B cell (primary cell): ENCODE results near the gene GAPVD1. TPM values are rescaled to one million over a fixed set of nuclear protein-coding genes. Genes with fewer than 3 reads are reported as not detected.
"Not testable (repeated sequence)": the region's sequence is repeated elsewhere in the genome, so short reads cannot be mapped to it uniquely, and the experiment has no call there.

Experiments
- ATAC-seq: fragments of 200-7000 bp; cut with Tn5 transposase; one replicate; pipeline ENCODE4 v1.10.0; 2021; ENCODE audit warnings: low read depth, mild to moderate bottlenecking, moderate number of reproducible peaks, moderate library complexity
- CTCF ChIA-PET: fragments of 350-600 bp; sonication (Branson Sonifier 250); formaldehyde crosslinking; loops from one replicate; lab custom pipeline; 2021; ENCODE audit warnings: antibody characterized with exemption, inconsistent platforms; lab: Charles Lee
- POLR2A ChIA-PET: fragments of 350-600 bp; sonication (Branson Sonifier 250); formaldehyde crosslinking; loops from one replicate; lab custom pipeline; 2021; ENCODE audit warnings: antibody characterized with exemption; lab: Charles Lee
- DNase-seq: peaks from one replicate; pipeline ENCODE4 v3.0.0; 2013
- H2AFZ ChIP-seq: 2 replicates; pipeline ENCODE4 v1.6.1; 2012; ENCODE audit warnings: mild to moderate bottlenecking, low read depth, low read length; ENCODE audit not compliant: insufficient read depth, poor library complexity, severe bottlenecking
- H3K27ac ChIP-seq, 2 donors: 1 replicate in 1 of 2; 2 replicates in 1 of 2; pipeline ENCODE4 v1.5.1; 2012 to 2013; ENCODE audit warnings: low read length in 2 of 2, mild to moderate bottlenecking in 2 of 2, moderate library complexity in 1 of 2
- H3K27me3 ChIP-seq, 4 experiments: fragments of 200-600 bp in 1 of 4; sonication (generic) in 1 of 4; replicated peaks in 1 of 4; 1 replicate in 2 of 4; 2 replicates in 2 of 4; pipeline versions ENCODE4 v1.6.1 to v1.7.0; 2013 to 2016; ENCODE audit warnings: low read length in 3 of 4, mild to moderate bottlenecking in 2 of 4, mixed read lengths in 1 of 4, moderate library complexity in 1 of 4; ENCODE audit not compliant: insufficient read depth in 4 of 4, control insufficient read depth in 3 of 4; ENCODE audit errors: control extremely low read depth in 1 of 4
- H3K36me3 ChIP-seq, 2 experiments: replicated peaks in 1 of 2; 1 replicate in 1 of 2; 2 replicates in 1 of 2; pipeline versions ENCODE4 v1.6.1 to v1.7.1; 2013; ENCODE audit warnings: low read length in 1 of 2; ENCODE audit not compliant: insufficient read depth in 2 of 2, control insufficient read depth in 1 of 2; ENCODE audit errors: control extremely low read depth in 1 of 2, extremely low read depth in 1 of 2
- H3K4me1 ChIP-seq, 2 donors: fragments of 200-600 bp in 1 of 2; sonication (generic) in 1 of 2; 1 replicate in 1 of 2; 2 replicates in 1 of 2; pipeline versions ENCODE4 v1.5.1 to v1.6.1; 2013 to 2017; ENCODE audit warnings: low read length in 2 of 2; ENCODE audit not compliant: control insufficient read depth in 2 of 2, insufficient read depth in 2 of 2
- H3K4me2 ChIP-seq: replicated peaks from 2 replicates; pipeline ENCODE3; 2012; ENCODE audit warnings: mild to moderate bottlenecking, low read depth, low read length; ENCODE audit not compliant: poor library complexity, severe bottlenecking
- H3K4me3 ChIP-seq, 5 experiments: fragments of 200-600 bp in 1 of 5; sonication (generic) in 1 of 5; 1 replicate in 3 of 5; 2 replicates in 2 of 5; pipeline versions ENCODE4 v1.5.1 to v1.7.0; 2011 to 2016; ENCODE audit warnings: low read length in 4 of 5, mild to moderate bottlenecking in 4 of 5, low read depth in 2 of 5, control low read depth in 1 of 5, moderate library complexity in 1 of 5; ENCODE audit not compliant: insufficient read depth in 1 of 5; ENCODE audit errors: control extremely low read depth in 1 of 5, extremely low read depth in 1 of 5
- H3K79me2 ChIP-seq: fragments of 200-600 bp; sonication (generic); one replicate; pipeline ENCODE4 v1.6.0; 2016; ENCODE audit warnings: low read length; ENCODE audit not compliant: control insufficient read depth, insufficient read depth
- H3K9ac ChIP-seq: fragments of 200-600 bp; sonication (generic); 2 replicates; pipeline ENCODE4 v1.6.1; 2017; ENCODE audit warnings: mild to moderate bottlenecking, low read length, moderate library complexity
- H3K9me3 ChIP-seq, 3 donors: one replicate each; pipeline versions ENCODE4 v1.6.1 to v1.7.1; 2013; ENCODE audit warnings: low read length in 2 of 3; ENCODE audit not compliant: control insufficient read depth in 2 of 3, insufficient read depth in 1 of 3; ENCODE audit errors: control extremely low read depth in 1 of 3
- H4K20me1 ChIP-seq: 2 replicates; pipeline ENCODE4 v1.6.0; 2012; ENCODE audit warnings: mild to moderate bottlenecking, low read length; ENCODE audit not compliant: insufficient read depth, control insufficient read depth, poor library complexity, severe bottlenecking
- H3K27ac Mint-ChIP-seq: one replicate; pipeline ENCODE4 v1.8.0; 2021; ENCODE audit warnings: mixed read lengths
- H3K27me3 Mint-ChIP-seq: one replicate; pipeline ENCODE4 v1.8.0; 2021; ENCODE audit warnings: mixed read lengths
- H3K4me1 Mint-ChIP-seq: one replicate; pipeline ENCODE4 v1.8.0; 2021; ENCODE audit warnings: mixed read lengths
- H3K4me3 Mint-ChIP-seq: one replicate; pipeline ENCODE4 v1.8.0; 2021; ENCODE audit warnings: mixed read lengths
- H3K9me3 Mint-ChIP-seq: one replicate; pipeline ENCODE4 v1.8.0; 2022; ENCODE audit warnings: mixed read lengths; ENCODE audit not compliant: insufficient read depth
- EZH2 ChIP-seq: IDR thresholded peaks from 2 replicates; pipeline ENCODE4 v1.6.1; 2012; ENCODE audit warnings: borderline replicate concordance, low read depth, mild to moderate bottlenecking, moderate library complexity, low read length; ENCODE audit not compliant: insufficient read depth, poor library complexity, severe bottlenecking
- WGBS: methylation state at CpG from one replicate; pipeline ENCODE4 v1.1.5; 2013; ENCODE audit warnings: missing lambda C conversion rate; ENCODE audit not compliant: insufficient coverage; 5-methylcytosine and 5-hydroxymethylcytosine counted together
- intact Hi-C: fragments of 100-400 bp; cut with micrococcal nuclease; formaldehyde crosslinking; loops from one replicate; pipeline ENCODE4 v1.10.0; 2022
- polyA plus RNA-seq: library from polyadenylated mRNA; depleted of rRNA; stranded (reverse); fragments of >200 nt; gene quantifications from 2 replicates; pipeline ENCODE4 v1.2.3, GENCODE V29; 2012
- total RNA-seq, 2 donors: library from RNA; stranded (reverse); fragments of 120-200 nt in 1 of 2; gene quantifications; 1 replicate in 1 of 2; 2 replicates in 1 of 2; pipeline versions ENCODE4 v1.2.3 to v1.2.4, GENCODE V29; 2013 to 2022
- TF ChIP-seq, protein P1 (sequence below): fragments of 200-600 bp; IDR thresholded peaks from one replicate; pipeline ENCODE4 v1.8.0; 2022; ENCODE audit warnings: antibody characterized with exemption, mild to moderate bottlenecking

GAPVD1 gene
- total and polyA plus RNA-seq, 2 donors (not counting 1 experiment from before 2014, with no cell fraction given) = 11.8 to 61.2 TPM

DNA sequence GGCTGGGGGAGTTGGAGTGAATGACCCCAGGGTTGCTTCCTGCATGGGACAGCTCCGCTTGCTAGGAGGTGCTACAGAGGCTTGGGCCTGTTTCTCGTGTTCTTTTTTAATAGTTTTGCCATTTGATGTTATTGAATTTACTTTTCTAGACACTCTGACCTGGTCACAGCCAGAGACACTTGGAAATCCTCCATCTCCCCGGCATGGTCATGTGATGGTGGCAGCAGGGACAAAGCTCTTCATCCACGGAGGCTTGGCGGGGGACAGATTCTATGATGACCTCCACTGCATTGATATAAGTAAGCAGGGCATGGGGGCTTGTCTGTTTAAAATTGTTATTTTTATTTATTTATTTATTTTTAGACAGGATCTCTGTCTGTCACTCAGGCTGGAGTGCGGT is 33.9 kb upstream of the GAPVD1 start:
- intact Hi-C loops = no loop called here
- ChIA-PET CTCF (no interaction called here), POLR2A (no interaction called here)
- H3K27ac Mint-ChIP-seq = no peak overlapping the region
- no peaks in the 10 kb centered on the region for H3K4me1 ChIP-seq
- ATAC-seq = no peak
- peaks cover 0 to 15% of the 10 kb centered on the region in 2 experiments for H3K36me3 ChIP-seq
- no peaks in the 10 kb centered on the region for H3K4me1 Mint-ChIP-seq
- no peak overlapping the region for H3K4me3 Mint-ChIP-seq
- H3K9ac ChIP-seq = no peak overlapping the region
- 100% methylated on average over 1 of the region's 6 CpGs for WGBS
- H3K4me3 ChIP-seq = no peak overlapping the region
- no peak overlapping the region for H3K4me2 ChIP-seq
- H3K9me3 ChIP-seq = no peaks in the 10 kb centered on the region
- H3K27me3 ChIP-seq = no peaks in the 10 kb centered on the region
- H3K79me2 ChIP-seq = no peaks in the 10 kb centered on the region
- no peak overlapping the region for H3K27ac ChIP-seq
- no peak for DNase-seq
- no peaks in the 10 kb centered on the region for H4K20me1 ChIP-seq
- no peak overlapping the region for H2AFZ ChIP-seq
- no peak for TF ChIP-seq EZH2
- TF ChIP-seq, protein P1, sequence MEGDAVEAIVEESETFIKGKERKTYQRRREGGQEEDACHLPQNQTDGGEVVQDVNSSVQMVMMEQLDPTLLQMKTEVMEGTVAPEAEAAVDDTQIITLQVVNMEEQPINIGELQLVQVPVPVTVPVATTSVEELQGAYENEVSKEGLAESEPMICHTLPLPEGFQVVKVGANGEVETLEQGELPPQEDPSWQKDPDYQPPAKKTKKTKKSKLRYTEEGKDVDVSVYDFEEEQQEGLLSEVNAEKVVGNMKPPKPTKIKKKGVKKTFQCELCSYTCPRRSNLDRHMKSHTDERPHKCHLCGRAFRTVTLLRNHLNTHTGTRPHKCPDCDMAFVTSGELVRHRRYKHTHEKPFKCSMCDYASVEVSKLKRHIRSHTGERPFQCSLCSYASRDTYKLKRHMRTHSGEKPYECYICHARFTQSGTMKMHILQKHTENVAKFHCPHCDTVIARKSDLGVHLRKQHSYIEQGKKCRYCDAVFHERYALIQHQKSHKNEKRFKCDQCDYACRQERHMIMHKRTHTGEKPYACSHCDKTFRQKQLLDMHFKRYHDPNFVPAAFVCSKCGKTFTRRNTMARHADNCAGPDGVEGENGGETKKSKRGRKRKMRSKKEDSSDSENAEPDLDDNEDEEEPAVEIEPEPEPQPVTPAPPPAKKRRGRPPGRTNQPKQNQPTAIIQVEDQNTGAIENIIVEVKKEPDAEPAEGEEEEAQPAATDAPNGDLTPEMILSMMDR = no peak
- H3K9me3 Mint-ChIP-seq = no peaks in the 10 kb centered on the region
- H3K27me3 Mint-ChIP-seq = no peaks in the 10 kb centered on the region

DNA sequence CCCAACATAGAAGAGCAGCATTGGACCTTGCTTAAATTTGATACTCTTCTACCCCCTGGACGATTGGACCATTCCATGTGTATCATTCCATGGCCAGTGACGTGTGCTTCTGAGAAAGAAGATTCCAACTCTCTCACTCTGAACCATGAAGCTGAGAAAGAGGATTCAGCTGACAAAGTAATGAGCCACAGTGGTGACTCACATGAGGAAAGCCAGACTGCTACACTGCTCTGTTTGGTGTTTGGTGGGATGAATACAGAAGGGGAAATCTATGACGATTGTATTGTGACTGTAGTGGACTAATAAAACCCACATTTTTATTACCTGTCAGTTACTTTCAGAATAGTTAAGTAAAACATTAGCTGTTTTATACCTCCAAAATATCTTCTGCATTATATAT is 27.9 kb upstream of the GAPVD1 start:
- no peak overlapping the region for H3K4me3 ChIP-seq
- TF ChIP-seq, protein P1 = no peak
- TF ChIP-seq EZH2 = no peak
- DNase-seq (no peak), ATAC-seq (no peak)
- no peaks in the 10 kb centered on the region for H3K27me3 Mint-ChIP-seq
- H4K20me1 ChIP-seq = peaks cover 9% of the 10 kb centered on the region
- H3K36me3 ChIP-seq = peaks cover 8 to 55% of the 10 kb centered on the region in 2 experiments
- H3K27me3 ChIP-seq = no peaks in the 10 kb centered on the region
- H3K9ac ChIP-seq = no peak overlapping the region
- H3K4me3 Mint-ChIP-seq = no peak overlapping the region
- ChIA-PET POLR2A (interaction anchor here (0.5 kb wide), 1 partner anchor 69 kb away, joined by 6 read pairs; no protein-coding TSS in a partner anchor), CTCF (interaction anchor here (0.7 kb wide), 1 partner anchor 86 kb away, joined by 3 read pairs; no protein-coding TSS in a partner anchor)
- H3K4me2 ChIP-seq = no peak overlapping the region
- intact Hi-C loops = no loop called here
- H3K4me1 ChIP-seq = peaks cover 11 to 12% of the 10 kb centered on the region in 2 donors
- H3K9me3 ChIP-seq = no peaks in the 10 kb centered on the region
- H3K27ac ChIP-seq = no peak overlapping the region
- no peak overlapping the region for H3K27ac Mint-ChIP-seq
- H3K4me1 Mint-ChIP-seq = peaks cover 33% of the 10 kb centered on the region
- H3K9me3 Mint-ChIP-seq = no peaks in the 10 kb centered on the region
- no peak overlapping the region for H2AFZ ChIP-seq
- WGBS = 86% methylated on average over 1 of the region's 3 CpGs
- H3K79me2 ChIP-seq = peaks cover 33% of the 10 kb centered on the region

DNA sequence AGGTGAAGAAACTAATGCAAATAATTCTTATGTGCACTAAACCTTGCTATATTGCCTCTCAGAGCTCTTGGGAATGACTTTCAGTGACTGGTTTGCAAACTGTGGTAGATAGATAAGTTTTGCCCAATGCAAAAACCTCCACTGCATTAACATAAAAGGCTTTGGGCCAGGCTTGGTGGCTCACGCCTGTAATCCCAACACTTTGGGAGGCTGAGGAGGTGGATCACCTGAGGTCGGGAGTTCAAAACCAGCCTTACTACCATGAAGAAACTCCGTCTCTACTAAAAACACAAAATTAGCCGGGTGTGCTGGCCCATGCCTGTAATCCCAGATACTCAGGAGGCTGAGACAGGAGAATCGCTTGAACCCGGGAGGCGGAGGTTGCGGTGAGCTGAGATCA is 27.5 kb upstream of the GAPVD1 start:
- H3K9ac ChIP-seq, H3K4me2 ChIP-seq, H3K4me3 Mint-ChIP-seq, H4K20me1 ChIP-seq, H2AFZ ChIP-seq, H3K27ac Mint-ChIP-seq, H3K9me3 ChIP-seq, H3K27me3 ChIP-seq, H3K9me3 Mint-ChIP-seq, H3K4me3 ChIP-seq, H3K27me3 Mint-ChIP-seq, DNase-seq, intact Hi-C loops, H3K27ac ChIP-seq, ATAC-seq: not testable (repeated sequence)
- POLR2A ChIA-PET = interaction anchor here (0.5 kb wide), 1 partner anchor 70 kb away, joined by 6 read pairs; no protein-coding TSS in a partner anchor
- Histone ChIP-seq H3K79me2 (peaks cover 37% of the 10 kb centered on the region), H3K36me3 (peaks cover 8 to 60% of the 10 kb centered on the region in 2 experiments), H3K4me1 (peaks cover 12 to 15% of the 10 kb centered on the region in 2 donors)
- peaks cover 37% of the 10 kb centered on the region for H3K4me1 Mint-ChIP-seq
- CTCF ChIA-PET = interaction anchor here (0.5 kb wide), 1 partner anchor 8 kb away, joined by 3 read pairs; no protein-coding TSS in a partner anchor
- WGBS = no CpG with 5 or more reads among the region's 8 CpGs
